Stimulated activated CD4-positive, alpha-beta T cell treated with anti-CD3 and anti-CD28 coated beads, Interleukin-12 subunit alpha, Interleukin-12 subunit beta, amount 100 ng/mL, for 48 hours (primary cell): ENCODE data around the gene PTH2.
"Not testable (repeated sequence)": the region's sequence is repeated elsewhere in the genome, so short reads cannot be mapped to it uniquely, and the experiment has no call there.

Source experiments
- DNase-seq, 3 donors: peaks; one replicate each; pipeline ENCODE4 v3.0.0-alpha.2; 2020; ENCODE audit warnings: low read depth in 2 of 3, low spot score in 1 of 3

PTH2 gene

GRCh38 chr19:49390131-49390928 is 32.9 kb downstream of the PTH2 start:
- no peak for DNase-seq

GRCh38 chr19:49389406-49389805 is 33.8 kb downstream of the PTH2 start:
- no peak for DNase-seq

- peak; percentile 63 to 88 (median 66) for DNase-seq
Measured at GRCh38 chr19:49387936-49388372, 35.3 kb downstream of the PTH2 start, which contains the start of gene KASH5. Gene KASH5 (plus strand): TSS chr19:49388249. CDS start chr19:49390884, 2,635 bp downstream.

DNA sequence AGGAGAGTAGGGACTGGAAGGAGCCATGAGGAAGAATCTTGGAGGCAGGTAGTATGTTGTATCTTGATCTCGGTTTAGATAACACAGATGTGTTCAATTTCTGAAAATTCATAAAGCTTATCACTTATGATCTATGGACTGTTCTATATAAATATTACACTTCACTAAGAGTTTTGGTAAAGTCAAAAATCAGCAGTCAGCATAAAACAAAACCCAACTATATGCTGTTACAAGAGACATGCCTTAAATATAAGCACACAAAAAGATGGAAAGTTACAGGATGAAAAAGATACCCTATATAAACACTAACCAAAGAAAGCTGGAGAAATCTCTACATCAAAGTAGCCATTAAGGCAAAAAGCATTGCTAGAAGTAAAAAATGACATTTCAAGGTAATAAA is 39.6 kb downstream of the PTH2 start:
- DNase-seq, result no peak

GRCh38 chr19:49382639-49383038 is 40.6 kb downstream of the PTH2 start:
- no peak for DNase-seq

DNA sequence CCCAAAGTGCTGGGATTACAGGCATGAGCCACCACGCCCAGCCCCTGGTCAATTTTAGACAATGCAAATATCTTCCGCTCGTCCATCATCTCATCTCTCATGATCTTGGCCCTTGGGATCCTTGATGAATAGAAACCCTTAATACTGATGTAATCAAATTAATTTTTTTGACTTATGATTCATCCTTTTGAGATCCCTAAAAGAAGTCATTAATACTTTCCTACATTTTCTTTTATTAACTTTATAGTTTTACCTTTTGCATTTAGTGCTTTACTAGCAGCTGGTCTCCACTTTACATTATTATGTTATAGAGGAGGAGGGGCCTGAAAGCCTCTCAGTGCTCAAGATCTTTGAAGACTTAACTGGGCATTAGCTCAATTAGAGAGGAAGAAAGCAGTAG is 42.9 kb downstream of the PTH2 start:
- no peak for DNase-seq

DNA sequence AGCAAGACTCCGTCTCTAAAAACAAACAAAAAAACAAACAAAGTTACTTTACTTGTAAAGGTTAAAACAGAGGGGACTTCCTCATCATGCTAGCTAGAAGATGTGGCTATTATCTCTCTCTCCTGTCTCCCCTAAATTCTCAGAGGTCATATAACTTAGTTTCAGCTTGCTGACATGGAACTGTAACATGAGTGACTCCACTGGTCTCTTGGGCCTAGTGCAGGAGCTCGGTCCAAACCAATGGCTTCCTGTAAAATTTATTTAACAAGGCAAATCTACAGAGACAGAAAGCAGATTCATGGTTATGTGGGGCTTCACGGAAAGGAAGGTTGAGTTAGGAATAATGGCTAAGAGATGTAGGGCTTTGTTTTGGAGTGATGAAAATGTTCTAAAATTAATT is 44.7 kb downstream of the PTH2 start:
- DNase-seq, result no peak

DNA sequence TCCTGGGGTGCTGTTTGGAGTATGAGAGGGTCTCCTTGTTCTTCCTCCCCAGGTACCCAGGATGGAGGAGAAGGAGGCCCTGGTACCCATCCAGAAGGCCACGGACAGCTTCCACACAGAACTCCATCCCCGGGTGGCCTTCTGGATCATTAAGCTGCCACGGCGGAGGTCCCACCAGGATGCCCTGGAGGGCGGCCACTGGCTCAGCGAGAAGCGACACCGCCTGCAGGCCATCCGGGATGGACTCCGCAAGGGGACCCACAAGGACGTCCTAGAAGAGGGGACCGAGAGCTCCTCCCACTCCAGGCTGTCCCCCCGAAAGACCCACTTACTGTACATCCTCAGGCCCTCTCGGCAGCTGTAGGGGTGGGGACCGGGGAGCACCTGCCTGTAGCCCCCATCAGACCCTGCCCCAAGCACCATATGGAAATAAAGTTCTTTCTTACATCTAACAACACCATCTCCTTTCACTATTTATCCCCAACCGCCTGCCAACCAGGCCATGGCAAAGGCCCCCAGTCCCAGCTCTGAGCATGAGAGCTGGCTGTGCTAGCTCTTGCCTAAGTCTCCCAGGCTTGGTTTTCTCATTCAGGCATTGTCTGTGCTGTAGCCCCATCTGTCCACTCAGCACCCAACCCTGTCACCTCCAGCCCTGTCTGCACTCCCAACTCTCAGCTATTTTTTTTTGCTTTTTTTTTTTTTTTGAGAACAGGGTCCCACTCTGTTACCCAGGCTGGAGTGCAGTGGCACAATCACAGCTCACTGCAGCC is 48.4 kb downstream of the PTH2 start:
- DNase-seq, result no peak

- not testable (repeated sequence) for DNase-seq
Measured at GRCh38 chr19:49373174-49373573, 50.1 kb downstream of the PTH2 start.
